Hepatocyte (in vitro differentiated cells): ENCODE results near the gene PCDHB5.

ENCODE experiments used
- CTCF ChIP-seq: fragments of 200-600 bp; sonication (generic); IDR thresholded peaks from 2 replicates; pipeline ENCODE4 v1.5.1; 2016; ENCODE audit warnings: antibody characterized with exemption, mild to moderate bottlenecking; ENCODE audit not compliant: poor library complexity
- EZH2 ChIP-seq: fragments of 200-600 bp; sonication (generic); IDR thresholded peaks from 2 replicates; pipeline ENCODE4 v1.6.1; 2016; ENCODE audit warnings: antibody characterized with exemption, mild to moderate bottlenecking, borderline replicate concordance

GRCh38 chr5:141180313-141180712, 45.3 kb downstream of the PCDHB5 start:
- TF ChIP-seq EZH2 (no peak), CTCF (no peak)
